DOHH2 (cell line): ENCODE data around the gene IFIT2.

Source experiments
- H3F3A ChIP-seq: fragments of 200-600 bp; sonication (generic), shearing (Covaris generic); 2 replicates; pipeline ENCODE4 v1.6.0; 2016; ENCODE audit warnings: antibody characterized with exemption, mild to moderate bottlenecking; ENCODE audit not compliant: control insufficient read depth, insufficient read depth
- H3K27ac ChIP-seq: fragments of 200-600 bp; sonication (generic); 2 replicates; pipeline ENCODE4 v1.5.1; 2014; ENCODE audit warnings: low read depth, mild to moderate bottlenecking, low read length, moderate library complexity
- H3K27me3 ChIP-seq: fragments of 200-600 bp; sonication (generic); 2 replicates; pipeline ENCODE4 v1.6.1; 2014; ENCODE audit warnings: mild to moderate bottlenecking, low read length, mixed read lengths; ENCODE audit not compliant: control insufficient read depth
- H3K36me3 ChIP-seq: fragments of 200-600 bp; sonication (generic); 2 replicates; pipeline ENCODE4 v1.6.1; 2014; ENCODE audit warnings: mild to moderate bottlenecking, low read length, moderate library complexity, mixed read lengths; ENCODE audit not compliant: control insufficient read depth
- H3K4me1 ChIP-seq: fragments of 200-600 bp; sonication (generic); 2 replicates; pipeline ENCODE4 v1.6.1; 2014; ENCODE audit warnings: mild to moderate bottlenecking, low read length, mixed read lengths; ENCODE audit not compliant: control insufficient read depth
- H3K4me2 ChIP-seq: fragments of 200-600 bp; sonication (generic); 2 replicates; pipeline ENCODE4 v1.6.0; 2014; ENCODE audit warnings: mild to moderate bottlenecking, low read length, moderate library complexity
- H3K4me3 ChIP-seq: fragments of 200-600 bp; sonication (generic); 2 replicates; pipeline ENCODE4 v1.5.1; 2014; ENCODE audit warnings: mild to moderate bottlenecking, low read length, mixed read lengths
- H3K79me2 ChIP-seq: fragments of 200-600 bp; sonication (generic); 2 replicates; pipeline ENCODE4 v1.6.1; 2014; ENCODE audit warnings: mild to moderate bottlenecking, low read length, mixed read lengths; ENCODE audit not compliant: control insufficient read depth
- H3K9me2 ChIP-seq: fragments of 200-600 bp; sonication (generic); replicated peaks from 2 replicates; pipeline ENCODE4 v1.6.1; 2014; ENCODE audit warnings: mild to moderate bottlenecking, low read length, mixed read lengths; ENCODE audit not compliant: control insufficient read depth
- H3K9me3 ChIP-seq: fragments of 200-600 bp; sonication (generic); 2 replicates; pipeline ENCODE4 v1.6.1; 2014; ENCODE audit warnings: antibody characterized with exemption, low read length, mixed read lengths; ENCODE audit not compliant: control insufficient read depth, insufficient read depth
- H4K20me1 ChIP-seq: fragments of 200-600 bp; sonication (generic); 2 replicates; pipeline ENCODE4 v1.6.0; 2014; ENCODE audit warnings: low read depth, mild to moderate bottlenecking, antibody characterized with exemption, low read length, moderate library complexity; ENCODE audit not compliant: control insufficient read depth, insufficient read depth
- CTCF ChIP-seq: fragments of 200-600 bp; sonication (generic); IDR thresholded peaks from one replicate; pipeline ENCODE4 v1.5.1; 2014; ENCODE audit warnings: antibody characterized with exemption, mild to moderate bottlenecking, low read depth, low read length; ENCODE audit not compliant: poor library complexity, severe bottlenecking
- EZH2phosphoT487 ChIP-seq: fragments of 200-600 bp; sonication (generic); IDR thresholded peaks from 2 replicates; pipeline ENCODE4 v1.6.1; 2017; ENCODE audit warnings: borderline replicate concordance, mild to moderate bottlenecking, antibody characterized with exemption, low read length, moderate library complexity, mixed read lengths

IFIT2 gene

GRCh38 chr10:89297356-89297755 lies 4.5 kb upstream of the IFIT2 start:
- peaks cover 11% of the 10 kb centered on the region for H3K4me1 ChIP-seq
- H3K4me2 ChIP-seq: no peak overlapping the region
- H3K9me2 ChIP-seq: no peaks in the 10 kb centered on the region
- H3K27ac ChIP-seq: no peak overlapping the region
- no peak overlapping the region for H3K4me3 ChIP-seq
- no peaks in the 10 kb centered on the region for H3K36me3 ChIP-seq
- no peaks in the 10 kb centered on the region for H3K79me2 ChIP-seq
- H4K20me1 ChIP-seq: no peaks in the 10 kb centered on the region
- H3K9me3 ChIP-seq: no peaks in the 10 kb centered on the region
- TF ChIP-seq EZH2phosphoT487 (no peak), CTCF (no peak)
- H3K27me3 ChIP-seq: no peaks in the 10 kb centered on the region
- no peaks in the 10 kb centered on the region for H3F3A ChIP-seq

- Histone ChIP-seq H3K27ac (no peak overlapping the region), H3K27me3 (no peaks in the 10 kb centered on the region), H3K9me3 (no peaks in the 10 kb centered on the region), H3K4me1 (peaks cover 11% of the 10 kb centered on the region), H3K4me3 (no peak overlapping the region), H3K4me2 (no peak overlapping the region), H3K79me2 (no peaks in the 10 kb centered on the region), H4K20me1 (no peaks in the 10 kb centered on the region), H3K9me2 (no peaks in the 10 kb centered on the region), H3F3A (no peaks in the 10 kb centered on the region), H3K36me3 (no peaks in the 10 kb centered on the region)
- TF ChIP-seq CTCF (no peak), EZH2phosphoT487 (no peak)
Observed at GRCh38 chr10:89297791-89298190, 4.1 kb upstream of the IFIT2 start.

GRCh38 chr10:89299031-89299430 lies 2.8 kb upstream of the IFIT2 start:
- Histone ChIP-seq H3K27ac (no peak overlapping the region), H3K79me2 (no peaks in the 10 kb centered on the region), H3K27me3 (no peaks in the 10 kb centered on the region), H3K4me2 (no peak overlapping the region), H3K4me3 (no peak overlapping the region), H4K20me1 (no peaks in the 10 kb centered on the region), H3K4me1 (peaks cover 11% of the 10 kb centered on the region), H3K9me3 (no peaks in the 10 kb centered on the region), H3K36me3 (no peaks in the 10 kb centered on the region), H3F3A (no peaks in the 10 kb centered on the region), H3K9me2 (no peaks in the 10 kb centered on the region)
- TF ChIP-seq EZH2phosphoT487: no peak
- TF ChIP-seq CTCF: no peak

- Histone ChIP-seq H3K27me3 (no peaks in the 10 kb centered on the region), H3K79me2 (no peaks in the 10 kb centered on the region), H3F3A (no peaks in the 10 kb centered on the region), H3K27ac (no peak overlapping the region), H3K9me3 (no peaks in the 10 kb centered on the region), H3K4me2 (peak overlapping the region; percentile 55), H3K9me2 (no peaks in the 10 kb centered on the region), H3K4me3 (peak overlapping the region; percentile 57), H3K4me1 (peaks cover 11% of the 10 kb centered on the region), H4K20me1 (no peaks in the 10 kb centered on the region), H3K36me3 (no peaks in the 10 kb centered on the region)
- TF ChIP-seq CTCF (no peak), EZH2phosphoT487 (no peak)
Observed at GRCh38 chr10:89301232-89301631, 614 bp upstream of the IFIT2 start.
